Stimulated activated CD8-positive, alpha-beta memory T cell treated with anti-CD3 and anti-CD28 coated beads, Interleukin-15, amount 100 ng/mL, for 24 hours (primary cell): ENCODE data around the gene CCDC138.

Experiments
- DNase-seq: peaks from one replicate; pipeline ENCODE4 v3.0.0-alpha.2; 2020; ENCODE audit warnings: low read depth

CCDC138 gene

GRCh38 chr2:108829578-108830310 is 43.2 kb downstream of the CCDC138 start:
- DNase-seq, result no peak

- DNase-seq, result no peak
Measured at GRCh38 chr2:108833219-108833618, 46.6 kb downstream of the CCDC138 start.

GRCh38 chr2:108834620-108835019 is 48.0 kb downstream of the CCDC138 start:
- DNase-seq, result no peak

DNA sequence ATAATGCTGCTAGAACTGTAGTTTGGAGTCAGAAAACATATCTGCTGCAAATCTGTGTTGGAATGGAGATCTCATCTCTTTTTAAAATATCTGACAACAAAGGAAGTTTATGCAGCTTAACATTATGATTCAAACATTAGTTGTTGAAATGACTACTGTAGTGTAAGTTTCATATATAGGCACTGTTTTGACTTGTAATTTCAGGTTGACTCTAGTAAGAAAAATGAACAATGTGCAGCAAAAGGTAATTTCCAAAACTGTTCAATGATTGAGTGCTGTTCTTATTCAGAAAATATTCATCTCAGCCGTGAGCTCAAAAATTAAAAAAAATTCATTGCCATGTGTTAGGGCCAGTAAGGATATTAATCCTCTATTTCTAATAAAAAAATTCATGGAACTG is 48.5 kb downstream of the CCDC138 start:
- no peak for DNase-seq

DNA sequence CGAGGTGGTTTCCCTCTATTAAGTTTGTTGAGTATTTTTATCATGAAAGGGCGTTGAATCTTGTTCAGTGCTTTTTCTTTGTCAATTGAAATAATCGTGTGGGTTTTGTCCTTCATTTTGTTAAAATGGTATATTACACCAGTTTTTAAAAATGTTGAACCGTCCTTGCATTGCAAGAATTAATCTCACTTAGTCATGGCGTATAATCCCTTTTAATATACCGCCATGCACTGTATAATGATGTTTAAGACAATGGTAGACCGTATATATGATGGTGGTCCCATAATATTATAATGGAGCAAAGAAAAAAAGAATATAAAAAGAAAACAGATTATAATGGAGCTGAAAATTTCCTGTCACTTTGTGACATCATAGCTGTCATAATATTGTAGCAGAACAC is 50.6 kb downstream of the CCDC138 start:
- DNase-seq, result no peak

DNA sequence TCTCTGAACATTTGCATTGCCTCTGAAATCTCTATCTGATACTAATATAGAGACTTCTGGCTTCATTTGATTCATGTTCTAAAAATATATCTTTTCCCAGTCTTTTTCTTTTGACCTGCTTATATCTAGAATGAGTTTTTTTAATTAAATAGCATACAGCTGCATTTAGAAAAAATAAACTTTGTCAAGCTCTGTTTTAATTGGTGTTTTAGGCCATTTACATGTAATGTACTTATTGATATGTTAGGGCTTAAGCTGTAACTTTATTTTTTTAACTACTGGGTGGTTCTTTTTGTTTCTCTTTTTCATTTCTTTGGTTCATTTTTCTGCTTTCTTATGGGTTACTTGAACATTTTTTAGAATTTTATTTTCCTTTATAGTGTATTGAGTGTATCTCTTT is 54.9 kb downstream of the CCDC138 start:
- no peak for DNase-seq

DNA sequence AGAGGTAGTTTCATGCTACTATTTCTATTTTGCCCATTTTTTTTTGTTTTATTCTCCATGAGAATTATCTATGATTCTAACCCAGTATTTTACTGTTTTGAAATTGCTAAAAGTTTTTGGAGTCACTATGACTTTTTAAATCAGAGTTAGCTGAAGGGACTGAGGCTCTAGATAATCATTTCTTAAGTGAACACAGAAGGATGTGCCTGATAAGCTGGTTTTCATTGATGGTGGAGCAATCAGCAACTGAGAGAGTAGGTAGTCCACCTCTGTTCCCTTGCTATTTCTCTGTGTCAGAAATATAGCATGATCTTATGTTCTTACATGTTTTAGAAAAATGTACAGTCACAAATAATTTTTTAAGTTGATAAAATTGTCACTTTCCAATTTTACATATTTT is 59.4 kb downstream of the CCDC138 start:
- no peak for DNase-seq

GRCh38 chr2:108847000-108847399 is 60.4 kb downstream of the CCDC138 start:
- DNase-seq, result no peak

- no peak for DNase-seq
Measured at GRCh38 chr2:108852375-108852774, 65.8 kb downstream of the CCDC138 start.

DNA sequence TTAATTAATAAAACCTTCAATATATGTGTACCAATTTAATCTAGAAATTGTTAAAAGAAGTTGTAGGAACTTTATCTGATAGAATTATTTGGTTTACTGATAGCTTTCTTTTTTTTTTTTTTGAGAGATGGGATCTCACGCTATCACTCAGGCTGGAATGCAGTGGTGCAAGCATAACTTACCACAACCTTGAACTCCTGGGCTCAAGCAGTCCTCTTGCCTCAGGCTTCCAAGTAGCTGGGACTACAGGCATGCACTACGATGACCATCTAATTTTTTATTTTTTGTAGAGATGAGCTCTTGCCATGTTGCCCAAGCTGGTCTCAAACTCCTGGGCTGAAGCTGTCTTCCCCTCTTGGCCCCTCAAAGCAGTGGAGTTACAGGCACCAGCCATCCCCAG is 66.8 kb downstream of the CCDC138 start:
- no peak for DNase-seq

DNA sequence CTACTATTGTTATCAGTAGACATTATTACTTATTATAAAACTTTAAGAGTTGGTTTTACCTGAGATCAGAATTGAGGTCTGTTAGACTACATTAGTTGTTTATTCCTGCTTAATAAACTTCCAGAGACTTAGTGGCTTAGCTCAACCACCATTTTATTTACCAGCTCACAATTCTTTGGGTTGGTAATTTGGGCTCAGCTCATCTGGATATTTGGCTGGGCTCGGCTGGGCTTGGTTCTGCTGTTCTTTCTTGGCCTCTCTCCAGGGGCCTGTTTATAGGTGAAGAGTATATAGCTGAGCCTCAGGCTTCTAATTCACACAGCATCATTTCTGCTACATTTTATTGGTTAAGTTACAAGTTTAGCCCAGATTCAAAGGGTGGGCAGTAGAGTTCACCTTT is 67.9 kb downstream of the CCDC138 start:
- DNase-seq, result no peak

DNA sequence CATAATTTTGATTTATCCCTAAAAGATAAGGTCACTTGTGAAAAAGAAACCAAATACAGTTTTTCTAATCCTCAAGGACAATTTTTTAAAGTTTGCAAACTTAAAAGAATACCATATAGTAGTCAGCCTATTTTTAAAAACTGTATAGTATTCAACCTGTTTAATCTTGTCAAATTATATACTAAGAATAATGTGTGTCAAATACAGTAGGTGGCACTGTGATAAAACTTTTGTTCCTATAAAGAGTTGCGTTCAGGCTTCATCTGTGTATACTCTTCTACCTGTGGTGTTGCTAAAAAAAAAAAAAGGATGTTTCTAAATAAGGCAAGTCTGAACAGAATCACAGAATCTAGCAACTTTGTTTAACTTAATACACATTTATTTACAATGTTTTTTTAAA is 68.6 kb downstream of the CCDC138 start:
- no peak for DNase-seq

- no peak for DNase-seq
Measured at GRCh38 chr2:108858894-108859293, 72.3 kb downstream of the CCDC138 start.

DNA sequence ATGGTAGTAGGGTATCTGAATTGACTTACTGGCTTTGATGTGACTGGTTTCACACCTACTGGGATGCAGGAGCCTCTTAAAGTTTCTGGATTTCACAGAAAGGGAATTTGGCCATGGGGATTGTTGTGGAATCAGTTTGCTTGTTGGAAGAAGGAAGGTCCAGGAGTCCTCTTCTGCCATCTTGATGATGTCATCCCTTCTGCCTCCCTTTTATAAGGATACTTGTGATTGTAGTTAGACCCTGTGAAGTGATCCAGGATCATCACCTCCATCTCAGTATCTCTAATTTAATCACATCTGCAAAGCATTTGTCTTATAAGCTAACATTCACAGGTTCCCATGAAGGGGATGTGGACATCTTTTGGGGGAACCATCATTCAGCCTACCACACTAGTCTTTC is 79.5 kb downstream of the CCDC138 start:
- DNase-seq, result no peak

DNA sequence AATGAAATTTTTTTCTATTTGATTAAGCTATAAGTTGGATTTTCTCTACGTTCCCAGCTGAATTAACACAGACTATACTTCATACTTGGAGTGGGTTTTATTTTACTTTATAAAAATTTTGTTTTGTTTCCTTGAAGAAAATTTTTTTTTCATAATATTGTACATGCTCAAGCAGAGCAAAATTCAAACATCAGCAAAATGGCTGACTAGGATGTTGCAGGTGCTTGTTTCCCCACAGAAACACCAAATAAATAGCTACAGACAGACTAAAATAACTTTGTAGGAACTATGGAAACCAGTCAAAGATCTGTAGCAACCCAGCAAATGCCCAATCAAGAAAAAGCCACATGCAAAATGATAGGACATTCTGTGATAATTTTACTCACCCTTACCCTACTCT is 82.3 kb downstream of the CCDC138 start:
- no peak for DNase-seq

DNA sequence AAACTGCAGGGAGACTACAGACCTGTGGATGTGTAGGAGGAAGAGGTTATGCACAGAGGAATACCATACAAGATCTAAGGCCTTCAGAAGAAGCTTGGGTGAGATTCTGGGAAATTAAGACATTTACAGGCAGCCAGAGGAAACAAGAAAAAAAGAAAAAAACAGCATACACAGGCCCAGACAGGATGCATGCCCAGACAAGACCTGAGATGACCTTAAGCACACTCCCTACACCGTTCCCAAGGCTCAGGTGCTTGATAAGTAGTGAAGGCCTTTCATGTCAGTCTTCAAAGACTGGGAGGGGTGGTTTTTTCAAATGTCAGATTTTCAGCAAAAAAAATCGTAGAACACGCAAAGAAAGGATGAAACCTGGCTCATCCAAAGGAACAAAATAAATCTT is 83.0 kb downstream of the CCDC138 start:
- DNase-seq, result no peak

DNA sequence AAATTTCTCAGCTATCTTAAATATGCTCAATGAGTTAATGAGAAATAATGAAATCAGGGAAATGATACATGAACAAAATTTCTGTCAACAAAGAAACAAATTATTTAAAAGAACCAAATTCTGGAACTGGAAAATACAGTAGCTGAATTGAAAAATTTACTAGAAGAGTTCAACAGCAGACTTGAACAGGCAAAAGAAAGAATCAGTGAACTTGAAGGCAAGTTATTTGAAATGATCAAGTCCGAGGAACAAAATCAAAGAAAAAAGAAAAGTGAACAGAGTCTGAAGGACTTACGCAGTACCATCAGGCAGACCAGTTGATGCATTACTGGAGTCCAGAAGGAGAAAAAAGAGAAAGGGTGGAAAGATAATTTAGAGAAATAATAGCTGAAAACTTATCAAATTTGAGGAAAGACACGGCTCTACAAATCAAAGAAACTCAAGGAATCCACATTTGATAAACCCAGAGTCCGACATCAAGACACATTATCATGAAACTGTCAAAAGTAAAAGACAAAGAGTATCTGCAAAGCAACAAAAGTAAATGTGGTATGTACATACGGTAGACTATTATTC is 83.6 kb downstream of the CCDC138 start:
- DNase-seq, result no peak

GRCh38 chr2:108877506-108877905 is 90.9 kb downstream of the CCDC138 start:
- DNase-seq, result no peak

- no peak for DNase-seq
Measured at GRCh38 chr2:108878276-108878675, 91.7 kb downstream of the CCDC138 start.

DNA sequence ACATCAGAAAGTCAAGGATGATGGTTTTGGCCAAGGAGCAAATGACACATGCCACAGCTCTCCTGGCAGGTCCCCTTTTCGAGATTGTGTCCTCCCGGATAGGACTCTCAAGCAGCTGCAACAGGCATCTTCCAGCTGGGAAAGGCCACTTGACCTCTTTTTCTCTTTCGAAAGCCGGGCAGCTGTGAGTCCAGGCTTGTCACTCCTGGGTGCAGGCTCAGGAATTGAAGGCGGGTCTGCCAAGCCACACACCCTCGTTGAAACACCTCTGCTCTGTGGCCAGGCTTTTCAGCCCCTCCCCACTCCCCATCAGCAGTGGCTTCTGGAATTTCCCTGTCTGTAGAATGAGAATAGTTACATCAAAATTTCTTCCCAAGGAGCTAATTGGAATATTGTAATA is 98.0 kb downstream of the CCDC138 start:
- no peak for DNase-seq

GRCh38 chr2:108889907-108890306 is 103.3 kb downstream of the CCDC138 start:
- DNase-seq, result no peak

DNA sequence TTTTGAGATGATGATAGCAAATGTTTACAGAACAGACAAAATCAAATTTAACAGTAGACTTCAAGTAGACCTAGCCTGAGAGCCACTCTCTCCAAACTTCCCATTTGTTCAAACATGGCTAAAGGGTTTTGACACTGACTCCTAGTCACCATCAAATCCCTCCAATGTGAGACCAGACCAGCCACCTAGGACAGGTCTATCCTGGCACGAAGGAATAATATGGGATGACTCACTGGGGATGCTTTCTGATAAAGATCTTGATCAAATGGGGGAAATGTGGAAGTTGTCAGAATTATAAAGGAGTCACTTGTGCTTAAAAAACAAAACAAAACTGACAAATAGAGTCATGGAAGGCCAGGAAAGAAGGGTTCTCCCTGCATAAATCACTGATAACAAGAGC is 106.7 kb downstream of the CCDC138 start:
- no peak for DNase-seq

GRCh38 chr2:108894766-108895165 is 108.2 kb downstream of the CCDC138 start:
- no peak for DNase-seq

DNA sequence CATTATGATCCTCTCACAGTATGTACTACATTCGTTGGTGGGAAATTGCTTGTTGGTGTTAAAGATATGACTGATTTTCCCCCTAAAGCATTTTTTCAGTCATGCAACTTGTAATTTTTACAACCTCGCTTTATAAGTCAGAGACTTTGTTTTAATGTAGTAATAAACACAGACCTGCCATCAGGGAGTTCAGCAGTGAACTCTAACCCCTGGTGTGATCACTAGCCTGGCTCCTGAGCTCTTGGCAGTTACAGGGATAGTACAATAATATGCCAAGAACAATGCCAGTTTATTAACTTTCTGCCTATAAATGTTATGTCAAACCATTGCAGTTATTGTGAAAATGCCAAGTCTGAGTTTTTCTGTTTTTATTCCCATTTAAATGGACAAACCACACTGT is 108.6 kb downstream of the CCDC138 start:
- DNase-seq, result no peak
